Measurements from ENCODE around the gene ZNF280B. TPM values are rescaled to one million over a fixed set of nuclear protein-coding genes. Genes with fewer than 3 reads are reported as not detected.
"Not testable (repeated sequence)": the region's sequence is repeated elsewhere in the genome, so short reads cannot be mapped to it uniquely, and the experiment has no call there.

ZNF280B gene
- total RNA-seq, 2 donors from 2014 or later, result 0.33 to 1.0 TPM

DNA sequence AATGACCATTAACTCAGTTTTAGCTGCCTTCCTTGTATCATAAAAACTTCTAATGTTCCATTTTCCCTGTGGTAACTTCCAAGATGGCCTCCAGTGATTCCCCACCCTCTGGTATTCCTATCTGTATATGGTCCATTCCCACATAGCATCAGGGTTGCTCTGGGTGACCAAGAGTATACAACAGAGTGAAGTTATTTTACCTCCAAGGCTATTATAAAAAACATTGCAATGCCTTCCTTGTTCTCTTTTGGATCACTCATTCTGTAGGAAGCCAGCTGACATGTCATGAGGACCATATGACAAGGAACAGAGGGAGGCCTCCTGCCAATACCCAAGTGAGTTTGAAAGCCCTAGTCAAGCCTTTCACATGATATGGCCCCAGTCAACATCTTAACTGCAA is 30.1 kb downstream of the ZNF280B start:
- ATAC-seq, result no peak
- H3K4me1 ChIP-seq, result no peaks in the 10 kb centered on the region
- H3K27ac ChIP-seq, result no peak overlapping the region
- intact Hi-C loops (cut with DNase I), result no loop called here
- TF ChIP-seq POLR2A (IDR thresholded peaks at IDR 0.05) (no peak), CTCF (IDR thresholded peaks at IDR 0.05) (no peak)
- DNase-seq, result no peak
- H3K9me3 ChIP-seq, result no peaks in the 10 kb centered on the region
- H3K36me3 ChIP-seq (replicated peaks in 1 of 2; ENCODE audit: insufficient read depth in 1 of 2, low read depth in 2 of 2), result no peaks in the 10 kb centered on the region
- H3K27me3 ChIP-seq, result no peaks in the 10 kb centered on the region
- H3K4me3 ChIP-seq, result no peak overlapping the region

DNA sequence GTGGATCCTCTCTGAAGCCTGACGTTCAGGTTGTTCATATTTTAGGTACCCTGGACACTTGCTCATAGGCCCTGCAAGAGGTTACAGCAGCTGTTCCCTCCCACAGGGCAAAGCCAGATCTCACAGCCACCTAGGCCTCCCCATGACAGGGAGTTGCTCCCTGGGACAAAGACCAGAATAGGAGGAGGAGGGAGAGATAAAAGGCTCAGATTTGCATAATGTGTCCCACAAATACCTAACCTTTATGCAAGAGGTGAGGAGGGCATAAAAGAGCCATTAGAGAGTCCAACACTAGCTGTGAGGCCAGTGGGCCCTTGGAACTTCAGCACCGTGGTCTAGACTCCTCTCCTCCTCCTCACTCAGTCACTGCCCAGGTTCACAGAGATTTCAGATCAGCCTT is 33.8 kb downstream of the ZNF280B start:
- no peaks in the 10 kb centered on the region for H3K27me3 ChIP-seq
- intact Hi-C loops (cut with DNase I), result no loop called here
- DNase-seq (no peak), ATAC-seq (no peak)
- TF ChIP-seq POLR2A (IDR thresholded peaks at IDR 0.05) (no peak), CTCF (IDR thresholded peaks at IDR 0.05) (no peak)
- no peak overlapping the region for H3K27ac ChIP-seq
- no peak overlapping the region for H3K4me3 ChIP-seq
- H3K4me1 ChIP-seq, result no peaks in the 10 kb centered on the region
- no peaks in the 10 kb centered on the region for H3K9me3 ChIP-seq
- H3K36me3 ChIP-seq (replicated peaks in 1 of 2; ENCODE audit: insufficient read depth in 1 of 2, low read depth in 2 of 2), result no peaks in the 10 kb centered on the region
- WGBS, 2 donors, result 76 to 77% methylated on average over 2 of the region's 2 CpGs

GRCh38 chr22:22471104-22471503 is 37.4 kb downstream of the ZNF280B start:
- DNase-seq; H3K4me1 ChIP-seq; intact Hi-C loops (cut with DNase I); H3K27ac ChIP-seq; H3K4me3 ChIP-seq; H3K27me3 ChIP-seq; H3K36me3 ChIP-seq (replicated peaks in 1 of 2; ENCODE audit: insufficient read depth in 1 of 2, low read depth in 2 of 2); ATAC-seq; H3K9me3 ChIP-seq: not testable (repeated sequence)
- WGBS, 2 donors, result 74 to 86% methylated on average over 5 of the region's 5 CpGs

DNA sequence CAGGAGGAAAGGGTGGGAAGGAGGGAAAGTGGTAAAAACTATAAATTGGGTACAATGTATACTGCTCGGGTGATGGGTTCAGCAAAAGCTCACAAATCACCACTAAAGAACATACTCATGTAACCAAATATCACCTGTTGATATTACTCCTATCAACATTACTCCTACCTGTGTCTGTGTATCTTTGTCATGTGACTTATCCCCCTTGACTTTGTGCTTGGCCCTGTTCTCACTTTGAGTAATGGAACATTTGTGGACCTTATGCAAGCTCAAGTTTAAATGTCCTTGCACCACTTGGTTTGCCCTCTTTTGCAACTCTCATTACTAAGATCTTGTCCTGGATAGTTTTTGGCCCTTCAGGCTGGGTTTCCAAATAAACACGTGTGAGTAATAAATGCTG is 39.0 kb downstream of the ZNF280B start:
- Histone ChIP-seq H3K4me1 (no peaks in the 10 kb centered on the region), H3K27ac (no peak overlapping the region), H3K4me3 (no peak overlapping the region), H3K36me3 (replicated peaks in 1 of 2; ENCODE audit: insufficient read depth in 1 of 2, low read depth in 2 of 2) (no peaks in the 10 kb centered on the region), H3K9me3 (no peaks in the 10 kb centered on the region), H3K27me3 (no peaks in the 10 kb centered on the region)
- WGBS, 2 donors, result 35 to 60% methylated on average over 2 of the region's 2 CpGs
- ATAC-seq, result no peak
- intact Hi-C loops (cut with DNase I), result no loop called here
- no peak for DNase-seq
- TF ChIP-seq CTCF (IDR thresholded peaks at IDR 0.05) (no peak), POLR2A (IDR thresholded peaks at IDR 0.05) (no peak)

DNA sequence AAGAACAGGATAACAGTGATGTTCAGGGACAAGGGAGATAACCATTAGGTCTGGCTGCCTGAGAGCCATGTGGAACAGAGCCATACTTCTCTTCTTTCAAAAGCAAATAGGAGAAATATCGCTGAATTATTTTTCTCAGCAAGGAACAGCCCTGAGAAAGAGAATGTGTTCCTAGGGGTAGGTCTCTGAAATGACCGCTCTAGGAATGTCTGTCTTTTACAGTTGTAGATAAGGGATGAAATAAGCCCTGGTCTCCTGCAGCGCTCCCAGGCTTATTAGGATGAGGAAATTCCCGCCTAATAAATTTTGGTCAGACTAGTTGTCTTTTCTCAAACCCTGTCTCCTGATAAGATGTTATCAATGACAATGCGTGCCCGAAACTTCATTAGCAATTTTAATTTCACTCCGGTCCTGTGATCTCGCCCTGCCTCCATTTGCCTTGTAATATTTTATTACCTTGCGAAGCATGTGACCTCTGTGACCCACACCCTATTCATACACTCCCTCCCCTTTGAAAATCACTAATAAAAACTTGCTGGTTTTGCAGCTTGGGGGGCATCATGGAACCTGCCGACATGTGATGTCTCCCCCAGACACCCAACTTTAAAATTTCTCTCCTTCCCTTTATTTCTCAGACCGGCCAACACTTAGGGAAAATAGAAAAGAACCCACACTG is 39.6 kb downstream of the ZNF280B start:
- H3K4me1 ChIP-seq; DNase-seq; H3K9me3 ChIP-seq; intact Hi-C loops (cut with DNase I); H3K27ac ChIP-seq; H3K27me3 ChIP-seq; ATAC-seq; H3K36me3 ChIP-seq (replicated peaks in 1 of 2; ENCODE audit: insufficient read depth in 1 of 2, low read depth in 2 of 2); H3K4me3 ChIP-seq: not testable (repeated sequence)
- WGBS, 2 donors, result 84 to 89% methylated on average over 11 of the region's 11 CpGs

DNA sequence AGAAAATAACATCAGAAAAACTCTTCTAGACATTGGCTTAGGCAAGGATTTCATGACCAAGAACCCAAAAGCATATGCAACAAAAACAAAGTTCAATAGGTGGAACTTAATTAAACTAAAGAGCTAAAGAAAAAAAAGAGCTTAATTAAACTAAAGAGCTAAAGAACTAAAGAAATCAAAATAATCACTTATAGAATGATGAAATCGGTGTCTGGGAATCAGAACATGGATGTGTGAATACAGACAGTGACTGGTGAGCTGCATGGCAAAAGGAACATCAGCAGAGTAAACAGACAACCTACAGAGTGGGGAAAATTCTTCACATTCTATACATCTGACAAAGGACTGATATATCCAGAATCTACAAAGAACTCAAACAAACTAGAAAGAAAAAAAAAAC is 41.4 kb downstream of the ZNF280B start:
- Histone ChIP-seq H3K27ac (no peak overlapping the region), H3K36me3 (replicated peaks in 1 of 2; ENCODE audit: insufficient read depth in 1 of 2, low read depth in 2 of 2) (no peaks in the 10 kb centered on the region), H3K4me3 (no peak overlapping the region), H3K9me3 (no peaks in the 10 kb centered on the region), H3K27me3 (peaks cover 0 to 4% of the 10 kb centered on the region in 2 donors), H3K4me1 (no peaks in the 10 kb centered on the region)
- intact Hi-C loops (cut with DNase I), result no loop called here
- 50 to 71% methylated on average over 1 of the region's 1 CpG for WGBS, 2 donors
- ATAC-seq, result no peak
- TF ChIP-seq POLR2A (IDR thresholded peaks at IDR 0.05) (no peak), CTCF (IDR thresholded peaks at IDR 0.05) (no peak)
- no peak for DNase-seq
